AG04449 (cell line): ENCODE results near the gene KRT13.
A peak's percentile ranks its signal among the peaks of the same experiment; 100 is the strongest.

Experiments
- CTCF ChIA-PET: fragments of 350-600 bp; formaldehyde crosslinking; extraction: SDS; loops from one replicate; lab custom pipeline; 2021; ENCODE audit warnings: antibody characterized with exemption; lab: Yijun Ruan, JAX
- POLR2A ChIA-PET: fragments of 400-600, 350-600 bp; formaldehyde crosslinking; extraction: SDS; loops from one replicate; lab custom pipeline; 2020; ENCODE audit warnings: antibody characterized with exemption, inconsistent platforms; lab: Yijun Ruan, JAX
- DNase-seq: peaks from one replicate; pipeline ENCODE4 v3.0.0-alpha.2; 2010; ENCODE audit warnings: low read depth, low spot score
- H3K4me3 ChIP-seq: 2 replicates; pipeline ENCODE4 v1.5.1; 2011; ENCODE audit warnings: low read depth, mild to moderate bottlenecking, control low read depth, low read length
- CTCF ChIP-seq: IDR thresholded peaks from one replicate; pipeline ENCODE4 v1.5.1; 2011; ENCODE audit warnings: mild to moderate bottlenecking, moderate library complexity, low read length, control low read depth, inconsistent platforms; ENCODE audit not compliant: insufficient read depth; ENCODE audit errors: missing control alignments

KRT13 gene

GRCh38 chr17:41549596-41550039, 44.2 kb upstream of the KRT13 start:
- ChIA-PET POLR2A (interaction anchor here (1.0 to 2.3 kb wide), 8 partner anchors 19 to 490 kb away, joined by 4 to 11 read pairs (median 5); partner anchors contain the start of genes KRT19 and KRTAP2-3), CTCF (interaction anchor here (0.9 to 16.0 kb wide), 107 partner anchors 8 to 934 kb away, joined by 3 to 604 read pairs (median 7); partner anchors contain the start of genes KRT12, KRT15, KRT19 and KRT28)
- DNase-seq: no peak
- no peak overlapping the region for H3K4me3 ChIP-seq
- TF ChIP-seq CTCF: no peak

GRCh38 chr17:41548844-41549595, 43.6 kb upstream of the KRT13 start:
- peak; percentile 38 for DNase-seq
- H3K4me3 ChIP-seq: peak overlapping the region; percentile 19
- ChIA-PET CTCF (interaction anchor here (0.6 to 16.0 kb wide), 142 partner anchors 8 to 1138 kb away, joined by 3 to 604 read pairs (median 6); partner anchors contain the start of genes KRT12, KRT13, KRT15 and KRT19), POLR2A (interaction anchor here (0.7 to 2.3 kb wide), 15 partner anchors 19 to 639 kb away, joined by 3 to 12 read pairs (median 4); partner anchors contain the start of genes KRT19, KRTAP2-3 and KRTAP2-4)
- TF ChIP-seq CTCF: peak; percentile 99

- peak; percentile 95 for DNase-seq
- TF ChIP-seq CTCF: no peak
- ChIA-PET POLR2A (interaction anchor here (0.7 to 2.3 kb wide), 14 partner anchors 18 to 729 kb away, joined by 3 to 12 read pairs (median 4); partner anchors contain the start of genes KRT19, KRTAP2-3 and KRTAP2-4), CTCF (interaction anchor here (0.6 to 16.0 kb wide), 118 partner anchors 7 to 1137 kb away, joined by 3 to 604 read pairs (median 6); partner anchors contain the start of genes KRT13, KRT15, KRT19 and KRT20)
- no peak overlapping the region for H3K4me3 ChIP-seq
Measured at GRCh38 chr17:41547921-41548843, 42.8 kb upstream of the KRT13 start.

GRCh38 chr17:41547378-41547841, 42.0 kb upstream of the KRT13 start:
- CTCF ChIA-PET: interaction anchor here (0.6 to 16.0 kb wide), 25 partner anchors 12 to 743 kb away, joined by 3 to 604 read pairs (median 23); partner anchors contain the start of genes KRT19, KRT9 and KRTAP2-3
- no peak for DNase-seq
- TF ChIP-seq CTCF: no peak
- POLR2A ChIA-PET: interaction anchor here (0.8 to 2.3 kb wide), 8 partner anchors 17 to 729 kb away, joined by 3 to 12 read pairs (median 5); partner anchors contain the start of genes KRT19 and KRTAP2-3
- H3K4me3 ChIP-seq: no peak overlapping the region

GRCh38 chr17:41546819-41547218, 41.4 kb upstream of the KRT13 start:
- H3K4me3 ChIP-seq: no peak overlapping the region
- DNase-seq: no peak
- POLR2A ChIA-PET: no interaction called here
- CTCF ChIA-PET: interaction anchor here (3.6 to 14.7 kb wide), 2 partner anchors 11 to 102 kb away, joined by 28 to 554 read pairs; no protein-coding TSS in a partner anchor
- no peak for TF ChIP-seq CTCF
